C4-2B (cell line): ENCODE results near the gene MOB2.

Experiments used
- H3K27ac ChIP-seq: fragments of 450-650 bp; 2 replicates; pipeline ENCODE4 v1.5.1; 2017
- ZFX ChIP-seq: fragments of 450-650 bp; IDR thresholded peaks from 2 replicates; pipeline ENCODE4 v1.6.1; 2017
- TF ChIP-seq, protein P1 (sequence below): fragments of 450-650 bp; conservative IDR thresholded peaks from 2 replicates; pipeline ENCODE4 v1.5.1; 2017; ENCODE audit warnings: mild to moderate bottlenecking

MOB2 gene

GRCh38 chr11:1530686-1531448 is 44.3 kb upstream of the MOB2 start:
- no peak overlapping the region for H3K27ac ChIP-seq
- TF ChIP-seq, protein P1, sequence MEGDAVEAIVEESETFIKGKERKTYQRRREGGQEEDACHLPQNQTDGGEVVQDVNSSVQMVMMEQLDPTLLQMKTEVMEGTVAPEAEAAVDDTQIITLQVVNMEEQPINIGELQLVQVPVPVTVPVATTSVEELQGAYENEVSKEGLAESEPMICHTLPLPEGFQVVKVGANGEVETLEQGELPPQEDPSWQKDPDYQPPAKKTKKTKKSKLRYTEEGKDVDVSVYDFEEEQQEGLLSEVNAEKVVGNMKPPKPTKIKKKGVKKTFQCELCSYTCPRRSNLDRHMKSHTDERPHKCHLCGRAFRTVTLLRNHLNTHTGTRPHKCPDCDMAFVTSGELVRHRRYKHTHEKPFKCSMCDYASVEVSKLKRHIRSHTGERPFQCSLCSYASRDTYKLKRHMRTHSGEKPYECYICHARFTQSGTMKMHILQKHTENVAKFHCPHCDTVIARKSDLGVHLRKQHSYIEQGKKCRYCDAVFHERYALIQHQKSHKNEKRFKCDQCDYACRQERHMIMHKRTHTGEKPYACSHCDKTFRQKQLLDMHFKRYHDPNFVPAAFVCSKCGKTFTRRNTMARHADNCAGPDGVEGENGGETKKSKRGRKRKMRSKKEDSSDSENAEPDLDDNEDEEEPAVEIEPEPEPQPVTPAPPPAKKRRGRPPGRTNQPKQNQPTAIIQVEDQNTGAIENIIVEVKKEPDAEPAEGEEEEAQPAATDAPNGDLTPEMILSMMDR: no peak
- TF ChIP-seq ZFX: no peak

DNA sequence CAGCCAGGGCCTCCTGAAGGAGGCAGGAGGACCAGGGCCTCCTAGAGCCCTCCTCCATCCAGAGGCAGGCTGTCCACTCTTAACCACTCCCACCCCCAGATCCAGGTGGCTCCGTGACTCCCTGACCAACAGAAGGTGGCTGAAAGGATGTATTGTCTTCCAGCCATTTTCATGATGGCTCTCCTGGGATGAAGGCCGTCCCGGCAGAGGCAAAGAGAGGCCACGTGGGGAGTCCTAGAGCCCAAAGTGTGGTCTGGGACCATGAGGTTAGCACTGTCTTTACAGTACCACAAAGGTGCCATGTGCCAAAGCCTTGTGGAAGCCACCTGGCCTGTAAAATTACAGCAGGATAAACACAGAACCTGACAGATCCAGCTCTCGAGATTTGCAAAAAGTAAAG is 43.2 kb upstream of the MOB2 start:
- TF ChIP-seq, protein P1: no peak
- TF ChIP-seq ZFX: no peak
- H3K27ac ChIP-seq: no peak overlapping the region

DNA sequence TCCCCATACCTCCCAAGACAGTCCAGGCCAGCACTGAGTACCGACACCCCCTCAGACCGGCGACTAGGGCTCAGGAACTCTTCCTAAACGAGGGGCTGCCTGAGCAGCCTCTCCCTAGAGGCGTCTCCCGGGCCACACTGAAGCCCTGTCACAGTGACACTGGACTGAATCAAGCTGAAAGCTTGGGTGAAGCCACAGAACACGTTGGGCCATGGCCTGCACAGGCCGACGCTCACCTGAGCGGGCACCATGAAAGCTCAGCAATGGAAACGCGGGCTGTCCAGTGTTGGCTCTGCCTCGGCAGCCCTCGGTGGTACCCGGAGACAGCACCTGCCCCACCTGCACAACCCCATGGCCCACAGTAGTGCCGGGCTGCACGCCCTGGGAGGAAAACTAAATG is 42.7 kb upstream of the MOB2 start:
- H3K27ac ChIP-seq: no peak overlapping the region
- TF ChIP-seq, protein P1: no peak
- TF ChIP-seq ZFX: no peak

DNA sequence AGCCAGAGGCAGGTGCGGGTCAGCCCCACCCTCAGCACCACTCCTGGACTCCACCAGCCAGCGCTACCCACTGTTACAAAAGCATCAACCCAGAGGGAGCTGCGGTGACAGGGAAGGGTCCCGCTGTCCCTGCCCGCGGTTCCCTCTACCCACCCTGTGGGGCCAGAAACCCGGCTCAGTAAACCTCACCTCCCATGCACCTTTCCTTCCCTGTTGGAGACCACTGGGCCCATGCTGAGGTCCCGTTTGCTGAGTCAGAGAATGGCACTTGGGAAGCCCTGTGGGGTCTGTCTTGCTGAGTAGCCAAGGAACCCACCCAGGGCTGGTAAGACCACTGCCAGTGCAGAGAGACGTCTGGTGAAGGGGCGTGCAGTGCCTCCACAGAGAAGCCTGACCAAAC is 42.1 kb upstream of the MOB2 start:
- TF ChIP-seq ZFX: no peak
- TF ChIP-seq, protein P1: no peak
- H3K27ac ChIP-seq: no peak overlapping the region

DNA sequence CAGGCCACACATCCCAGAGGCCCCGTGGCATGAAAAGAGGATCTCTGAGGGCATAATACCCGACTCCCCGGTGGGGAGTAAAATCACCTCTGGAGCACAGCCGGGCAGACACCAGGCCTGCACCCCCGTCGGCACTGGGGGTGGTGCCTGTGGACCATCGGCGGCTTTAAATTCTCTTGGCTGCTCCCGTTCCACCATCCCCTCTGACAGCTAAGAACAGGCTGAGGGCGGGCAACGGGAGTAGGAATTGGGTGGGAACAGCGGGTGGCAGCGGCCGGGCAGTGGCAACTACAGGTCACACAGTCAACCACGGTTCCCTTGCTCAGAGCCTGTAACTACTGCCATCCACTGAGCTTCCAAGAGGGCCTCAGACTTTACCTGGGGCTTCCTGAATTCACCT is 40.2 kb upstream of the MOB2 start:
- no peak overlapping the region for H3K27ac ChIP-seq
- TF ChIP-seq ZFX: no peak
- TF ChIP-seq, protein P1: no peak

GRCh38 chr11:1523779-1524178 is 37.2 kb upstream of the MOB2 start:
- no peak overlapping the region for H3K27ac ChIP-seq
- TF ChIP-seq, protein P1: no peak
- TF ChIP-seq ZFX: no peak

DNA sequence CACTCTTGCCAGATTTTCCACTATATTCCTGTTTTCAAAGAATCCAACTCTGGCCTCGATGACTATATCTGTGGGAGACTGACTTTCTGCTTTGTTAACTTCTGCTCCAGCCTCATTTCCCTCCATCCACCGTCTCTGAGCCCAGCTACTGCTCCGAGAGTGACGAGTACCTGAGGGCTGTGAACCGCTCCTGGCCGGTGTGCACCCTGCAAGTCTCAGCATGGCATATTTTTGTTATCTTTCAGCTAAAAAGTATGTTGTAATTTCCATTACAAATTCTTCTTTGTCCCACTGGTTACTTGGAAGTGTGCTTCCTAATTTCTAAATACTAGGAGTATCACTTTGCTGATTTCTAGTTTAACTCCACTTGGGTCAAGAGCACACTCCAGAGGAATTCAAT is 36.5 kb upstream of the MOB2 start:
- TF ChIP-seq, protein P1: no peak
- no peak for TF ChIP-seq ZFX
- no peak overlapping the region for H3K27ac ChIP-seq
